GM18498 (cell line): Measurements from ENCODE around the gene CUX1.

Experiments used
- ATAC-seq: cut with Tn5 transposase; IDR thresholded peaks from one replicate; pipeline ENCODE4 v1.9.1; 2021; ENCODE audit warnings: mild to moderate bottlenecking, moderate library complexity; ENCODE audit not compliant: unreplicated experiment

Gene CUX1

GRCh38 chr7:102089175-102090098 is 272.0 kb downstream of the CUX1 start:
- ATAC-seq, result no peak

GRCh38 chr7:102093599-102094315 is 276.3 kb downstream of the CUX1 start:
- ATAC-seq, result no peak

GRCh38 chr7:102094316-102094650 is 276.9 kb downstream of the CUX1 start:
- ATAC-seq, result no peak

- no peak for ATAC-seq
Observed at GRCh38 chr7:102095321-102096011, 278.0 kb downstream of the CUX1 start.

- ATAC-seq, result no peak
Observed at GRCh38 chr7:102096012-102096332, 278.5 kb downstream of the CUX1 start.

GRCh38 chr7:102096706-102097427 is 279.4 kb downstream of the CUX1 start:
- no peak for ATAC-seq

- no peak for ATAC-seq
Observed at GRCh38 chr7:102097601-102098161, 280.3 kb downstream of the CUX1 start.

- no peak for ATAC-seq
Observed at GRCh38 chr7:102098986-102099385, 281.6 kb downstream of the CUX1 start.

- no peak for ATAC-seq
Observed at GRCh38 chr7:102099474-102099873, 282.0 kb downstream of the CUX1 start.

- ATAC-seq, result no peak
Observed at GRCh38 chr7:102101111-102101551, 283.7 kb downstream of the CUX1 start.

GRCh38 chr7:102101926-102102325 is 284.5 kb downstream of the CUX1 start:
- ATAC-seq, result no peak

- no peak for ATAC-seq
Observed at GRCh38 chr7:102103027-102103372, 285.6 kb downstream of the CUX1 start.

GRCh38 chr7:102104245-102104644 is 286.8 kb downstream of the CUX1 start:
- ATAC-seq, result no peak

- no peak for ATAC-seq
Observed at GRCh38 chr7:102106625-102107024, 289.2 kb downstream of the CUX1 start.

- ATAC-seq, result no peak
Observed at GRCh38 chr7:102107474-102108104, 290.2 kb downstream of the CUX1 start.

- no peak for ATAC-seq
Observed at GRCh38 chr7:102111061-102112041, 293.9 kb downstream of the CUX1 start.

- ATAC-seq, result no peak
Observed at GRCh38 chr7:102115181-102115580, 297.8 kb downstream of the CUX1 start.

GRCh38 chr7:102115931-102116330 is 298.5 kb downstream of the CUX1 start:
- no peak for ATAC-seq

- ATAC-seq, result no peak
Observed at GRCh38 chr7:102117743-102118142, 300.3 kb downstream of the CUX1 start.
